ENCODE data around the gene HMCN1.

The HMCN1 gene

DNA sequence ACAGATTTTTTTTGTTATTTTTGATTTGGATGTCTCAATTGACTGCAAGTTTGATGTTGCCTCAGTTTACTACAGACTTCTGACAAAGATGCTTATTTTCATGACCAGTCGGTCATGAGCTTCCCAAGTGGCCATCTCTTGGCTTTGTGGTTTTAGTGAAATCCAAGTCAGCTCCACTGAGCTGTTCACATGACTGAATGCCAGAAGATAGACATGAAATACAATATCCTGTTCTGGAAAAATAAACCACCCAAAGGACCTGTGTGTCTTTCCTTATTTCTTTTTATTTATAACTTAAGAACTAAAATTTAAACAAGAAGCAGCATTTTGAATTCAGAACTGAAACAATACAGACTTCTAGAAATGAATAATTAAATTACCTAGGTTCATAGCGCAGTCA lies 89.3 kb downstream of the HMCN1 start:
- ATAC-seq (ENCODE audit: low read depth): no peak
- Histone ChIP-seq H3K27ac (ENCODE audit: poor library complexity, severe bottlenecking) (no peak overlapping the region), H3K36me3 (ENCODE audit: low read depth) (no peaks in the 10 kb centered on the region), H3K9me3 (ENCODE audit: severe bottlenecking) (no peaks in the 10 kb centered on the region), H3K4me3 (ENCODE audit: severe bottlenecking) (no peak overlapping the region), H3K4me1 (ENCODE audit: insufficient read depth, poor library complexity, severe bottlenecking) (no peaks in the 10 kb centered on the region), H3K27me3 (ENCODE audit: insufficient read depth, poor library complexity, severe bottlenecking) (peaks cover 3% of the 10 kb centered on the region)
- DNase-seq (ENCODE audit: low spot score): no peak
- TF ChIP-seq, protein P1, sequence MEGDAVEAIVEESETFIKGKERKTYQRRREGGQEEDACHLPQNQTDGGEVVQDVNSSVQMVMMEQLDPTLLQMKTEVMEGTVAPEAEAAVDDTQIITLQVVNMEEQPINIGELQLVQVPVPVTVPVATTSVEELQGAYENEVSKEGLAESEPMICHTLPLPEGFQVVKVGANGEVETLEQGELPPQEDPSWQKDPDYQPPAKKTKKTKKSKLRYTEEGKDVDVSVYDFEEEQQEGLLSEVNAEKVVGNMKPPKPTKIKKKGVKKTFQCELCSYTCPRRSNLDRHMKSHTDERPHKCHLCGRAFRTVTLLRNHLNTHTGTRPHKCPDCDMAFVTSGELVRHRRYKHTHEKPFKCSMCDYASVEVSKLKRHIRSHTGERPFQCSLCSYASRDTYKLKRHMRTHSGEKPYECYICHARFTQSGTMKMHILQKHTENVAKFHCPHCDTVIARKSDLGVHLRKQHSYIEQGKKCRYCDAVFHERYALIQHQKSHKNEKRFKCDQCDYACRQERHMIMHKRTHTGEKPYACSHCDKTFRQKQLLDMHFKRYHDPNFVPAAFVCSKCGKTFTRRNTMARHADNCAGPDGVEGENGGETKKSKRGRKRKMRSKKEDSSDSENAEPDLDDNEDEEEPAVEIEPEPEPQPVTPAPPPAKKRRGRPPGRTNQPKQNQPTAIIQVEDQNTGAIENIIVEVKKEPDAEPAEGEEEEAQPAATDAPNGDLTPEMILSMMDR (IDR thresholded peaks at IDR 0.05; ENCODE audit: poor library complexity, severe bottlenecking): no peak

DNA sequence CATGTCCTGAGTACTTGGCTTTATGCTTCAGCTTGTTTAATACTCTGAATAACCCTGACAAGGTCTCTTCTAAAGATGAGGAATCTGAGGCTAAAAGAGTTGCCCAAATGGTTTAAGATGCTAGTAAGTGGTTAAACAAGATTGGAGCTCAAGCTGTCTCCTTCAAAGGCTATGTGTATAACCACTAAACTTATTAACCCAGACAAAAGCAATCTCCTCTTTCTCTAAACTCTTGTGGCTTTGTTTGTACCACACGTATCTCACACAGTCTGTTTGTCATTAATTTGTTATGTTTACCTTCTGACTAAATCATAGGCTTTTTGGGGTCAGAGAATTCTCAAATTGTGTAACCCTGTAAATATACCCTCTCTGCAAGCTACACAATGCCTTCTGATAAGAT lies 89.9 kb downstream of the HMCN1 start:
- DNase-seq (ENCODE audit: low spot score) (no peak), ATAC-seq (ENCODE audit: low read depth) (no peak)
- TF ChIP-seq, protein P1 (IDR thresholded peaks at IDR 0.05; ENCODE audit: poor library complexity, severe bottlenecking): no peak
- Histone ChIP-seq H3K4me3 (ENCODE audit: severe bottlenecking) (no peak overlapping the region), H3K27me3 (ENCODE audit: insufficient read depth, poor library complexity, severe bottlenecking) (peaks cover 3% of the 10 kb centered on the region), H3K9me3 (ENCODE audit: severe bottlenecking) (no peaks in the 10 kb centered on the region), H3K36me3 (ENCODE audit: low read depth) (no peaks in the 10 kb centered on the region), H3K27ac (ENCODE audit: poor library complexity, severe bottlenecking) (no peak overlapping the region), H3K4me1 (ENCODE audit: insufficient read depth, poor library complexity, severe bottlenecking) (no peaks in the 10 kb centered on the region)

DNA sequence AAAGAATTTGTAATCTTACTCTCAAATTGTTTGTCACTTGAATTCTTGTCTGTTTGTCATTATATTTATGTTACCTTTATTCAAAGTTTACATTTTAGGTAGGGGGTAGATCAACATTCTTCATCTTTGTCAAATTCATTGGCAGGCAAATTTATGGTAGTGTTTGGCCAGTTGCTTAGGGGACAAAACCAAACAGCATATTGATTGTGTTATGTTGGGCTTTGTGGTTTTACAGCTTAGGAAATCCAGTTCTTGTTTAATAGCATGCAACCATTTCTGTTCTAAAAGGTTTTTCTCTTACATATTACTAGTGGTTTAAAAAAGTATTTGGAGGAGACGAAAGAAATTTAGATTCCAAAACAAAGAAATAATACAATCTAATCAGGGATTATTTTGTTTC lies 91.4 kb downstream of the HMCN1 start:
- no peaks in the 10 kb centered on the region for H3K4me1 ChIP-seq (ENCODE audit: insufficient read depth, poor library complexity, severe bottlenecking)
- H3K36me3 ChIP-seq (ENCODE audit: low read depth): no peaks in the 10 kb centered on the region
- ATAC-seq (ENCODE audit: low read depth) (no peak), DNase-seq (ENCODE audit: low spot score) (no peak)
- TF ChIP-seq, protein P1 (IDR thresholded peaks at IDR 0.05; ENCODE audit: poor library complexity, severe bottlenecking): no peak
- no peaks in the 10 kb centered on the region for H3K9me3 ChIP-seq (ENCODE audit: severe bottlenecking)
- no peak overlapping the region for H3K4me3 ChIP-seq (ENCODE audit: severe bottlenecking)
- H3K27me3 ChIP-seq (ENCODE audit: insufficient read depth, poor library complexity, severe bottlenecking): peaks cover 3% of the 10 kb centered on the region
- no peak overlapping the region for H3K27ac ChIP-seq (ENCODE audit: poor library complexity, severe bottlenecking)

DNA sequence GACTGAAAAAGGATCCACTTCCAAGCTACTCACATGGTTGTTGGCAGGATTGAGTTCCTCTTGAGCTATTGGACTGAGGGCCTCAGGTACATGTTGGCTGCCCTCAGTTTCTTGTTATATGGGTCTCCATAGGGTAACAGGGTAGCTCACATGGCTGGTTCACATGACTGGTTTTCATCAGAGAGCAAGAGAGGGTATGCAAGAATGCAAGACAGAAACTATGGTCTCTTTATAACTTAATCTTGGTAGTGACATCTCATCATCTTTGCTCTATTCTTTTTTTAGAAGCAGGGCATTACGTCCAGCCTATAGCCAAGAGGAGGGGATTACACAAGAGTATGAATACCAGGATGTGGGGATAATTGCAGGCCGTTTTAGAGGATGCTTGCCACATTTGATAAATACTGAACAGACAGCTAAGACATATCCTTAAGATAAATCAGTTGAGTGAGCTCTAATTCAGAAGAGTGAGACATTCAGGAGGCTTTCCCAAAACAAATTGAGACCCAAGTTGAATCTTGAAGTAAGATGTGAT lies 100.2 kb downstream of the HMCN1 start:
- Histone ChIP-seq H3K36me3 (ENCODE audit: low read depth) (no peaks in the 10 kb centered on the region), H3K27ac (ENCODE audit: poor library complexity, severe bottlenecking) (no peak overlapping the region), H3K4me1 (ENCODE audit: insufficient read depth, poor library complexity, severe bottlenecking) (no peaks in the 10 kb centered on the region), H3K4me3 (ENCODE audit: severe bottlenecking) (no peak overlapping the region), H3K27me3 (ENCODE audit: insufficient read depth, poor library complexity, severe bottlenecking) (no peaks in the 10 kb centered on the region), H3K9me3 (ENCODE audit: severe bottlenecking) (no peaks in the 10 kb centered on the region)
- TF ChIP-seq, protein P1 (IDR thresholded peaks at IDR 0.05; ENCODE audit: poor library complexity, severe bottlenecking): no peak
- ATAC-seq (ENCODE audit: low read depth): no peak
- no peak for DNase-seq (ENCODE audit: low spot score)

DNA sequence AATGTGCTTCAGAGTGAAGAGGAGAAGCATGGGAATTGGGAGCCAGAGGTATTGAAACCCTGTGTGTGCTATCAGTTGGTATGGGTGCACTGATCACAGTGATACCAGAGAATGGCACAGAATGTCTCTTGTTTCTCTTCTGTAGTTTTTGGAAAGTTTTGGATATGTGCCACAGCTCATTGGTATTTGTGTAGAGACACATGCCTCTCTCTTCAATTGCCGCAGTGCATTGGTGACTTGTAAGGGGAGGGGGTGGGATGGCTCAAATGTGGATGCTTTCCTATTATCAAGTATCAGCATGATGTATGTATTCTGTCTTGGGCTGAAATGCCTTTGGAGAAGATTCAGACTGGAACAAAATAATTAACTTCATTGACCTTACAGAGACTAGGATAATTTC lies 101.0 kb downstream of the HMCN1 start:
- no peak overlapping the region for H3K4me3 ChIP-seq (ENCODE audit: severe bottlenecking)
- TF ChIP-seq, protein P1 (IDR thresholded peaks at IDR 0.05; ENCODE audit: poor library complexity, severe bottlenecking): no peak
- ATAC-seq (ENCODE audit: low read depth): no peak
- no peak overlapping the region for H3K27ac ChIP-seq (ENCODE audit: poor library complexity, severe bottlenecking)
- H3K36me3 ChIP-seq (ENCODE audit: low read depth): no peaks in the 10 kb centered on the region
- no peak for DNase-seq (ENCODE audit: low spot score)
- H3K27me3 ChIP-seq (ENCODE audit: insufficient read depth, poor library complexity, severe bottlenecking): no peaks in the 10 kb centered on the region
- H3K9me3 ChIP-seq (ENCODE audit: severe bottlenecking): no peaks in the 10 kb centered on the region
- no peaks in the 10 kb centered on the region for H3K4me1 ChIP-seq (ENCODE audit: insufficient read depth, poor library complexity, severe bottlenecking)

Data from RWPE2 (cell line).